PC-9 (cell line): Measurements from ENCODE around the gene ATOH8. TPM values are rescaled to one million over a fixed set of nuclear protein-coding genes. Genes with fewer than 3 reads are reported as not detected.

Source experiments
- BruUV-seq: library from RNA; stranded (reverse); fragments of 400-500 nt; replicated peaks from 2 replicates; lab custom pipeline; 2021; lab: Mats Ljungman, UMichigan
- CTCF ChIA-PET: fragments of 300-600 bp; sonication (Branson Sonifier 250); formaldehyde crosslinking; loops from one replicate; lab custom pipeline; 2022; ENCODE audit warnings: antibody characterized with exemption; lab: Charles Lee
- POLR2A ChIA-PET: fragments of 300-600 bp; sonication (Branson Sonifier 250); formaldehyde crosslinking; loops from one replicate; lab custom pipeline; 2022; ENCODE audit warnings: antibody characterized with exemption; ENCODE audit not compliant: unreplicated experiment; lab: Charles Lee
- DNase-seq, 2 experiments: peaks; one replicate each; pipeline versions ENCODE4 v3.0.0 to v3.0.0-alpha.2; 2015 to 2022; ENCODE audit warnings: mixed read lengths in 1 of 2
- H2AFZ ChIP-seq: fragments of 200-600 bp; sonication (generic); 2 replicates; pipeline ENCODE4 v1.8.1; 2017; ENCODE audit warnings: antibody characterized with exemption
- H3F3A ChIP-seq: fragments of 200-600 bp; sonication (generic); 2 replicates; pipeline ENCODE4 v1.8.1; 2017; ENCODE audit warnings: antibody characterized with exemption, mild to moderate bottlenecking, low read depth; ENCODE audit not compliant: insufficient read depth
- H3K27ac ChIP-seq: fragments of 200-600 bp; sonication (generic); 2 replicates; pipeline ENCODE4 v1.6.1; 2016; ENCODE audit warnings: mixed run types
- H3K27me3 ChIP-seq: fragments of 200-600 bp; sonication (generic); 2 replicates; pipeline ENCODE4 v1.6.1; 2016; ENCODE audit warnings: low read depth, mixed run types; ENCODE audit not compliant: insufficient read depth
- H3K36me3 ChIP-seq: fragments of 200-600 bp; sonication (generic); 2 replicates; pipeline ENCODE4 v1.6.1; 2016; ENCODE audit warnings: low read depth, mixed run types
- H3K4me1 ChIP-seq: fragments of 200-600 bp; sonication (generic); replicated peaks from 2 replicates; pipeline ENCODE4 v1.6.1; 2016; ENCODE audit warnings: mixed run types; ENCODE audit not compliant: insufficient read depth
- H3K4me2 ChIP-seq: fragments of 200-600 bp; sonication (generic); 2 replicates; pipeline ENCODE4 v1.6.1; 2017; ENCODE audit warnings: mixed run types
- H3K4me3 ChIP-seq: fragments of 200-600 bp; sonication (generic); 2 replicates; pipeline ENCODE4 v1.6.1; 2016; ENCODE audit warnings: mixed run types
- H3K79me2 ChIP-seq: fragments of 200-600 bp; sonication (generic); 2 replicates; pipeline ENCODE4 v1.6.1; 2017; ENCODE audit warnings: low read depth, mixed run types
- H3K9me2 ChIP-seq: fragments of 200-600 bp; sonication (generic); 2 replicates; pipeline ENCODE4 v1.8.1; 2017; ENCODE audit warnings: mild to moderate bottlenecking; ENCODE audit not compliant: insufficient read depth
- H3K9me3 ChIP-seq: fragments of 200-600 bp; sonication (generic); 2 replicates; pipeline ENCODE4 v1.8.1; 2016; ENCODE audit warnings: low read depth; ENCODE audit not compliant: insufficient read depth
- H4K20me1 ChIP-seq: fragments of 200-600 bp; sonication (generic); 2 replicates; pipeline ENCODE4 v1.8.1; 2017; ENCODE audit not compliant: insufficient read depth
- EZH2 ChIP-seq: fragments of 200-600 bp; sonication (generic); IDR thresholded peaks from 2 replicates; pipeline ENCODE4 v1.8.0; 2017; ENCODE audit warnings: antibody characterized with exemption, low read depth
- intact Hi-C: fragments of 100-400 bp; cut with micrococcal nuclease; formaldehyde crosslinking; loops from one replicate; pipeline ENCODE4 v1.10.0; 2022; ENCODE audit not compliant: unreplicated experiment
- total RNA-seq: library from RNA; stranded (reverse); gene quantifications from 2 replicates; pipeline ENCODE4 v1.2.3, GENCODE V29; 2021
- TF ChIP-seq, protein P1 (sequence below): fragments of 200-600 bp; sonication (generic); conservative IDR thresholded peaks from 2 replicates; pipeline ENCODE4 v1.6.1; 2017; ENCODE audit warnings: mixed run types, antibody characterized with exemption, mild to moderate bottlenecking, moderate library complexity

Gene ATOH8
- total RNA-seq, 1 experiment from 2014 or later: not detected

DNA sequence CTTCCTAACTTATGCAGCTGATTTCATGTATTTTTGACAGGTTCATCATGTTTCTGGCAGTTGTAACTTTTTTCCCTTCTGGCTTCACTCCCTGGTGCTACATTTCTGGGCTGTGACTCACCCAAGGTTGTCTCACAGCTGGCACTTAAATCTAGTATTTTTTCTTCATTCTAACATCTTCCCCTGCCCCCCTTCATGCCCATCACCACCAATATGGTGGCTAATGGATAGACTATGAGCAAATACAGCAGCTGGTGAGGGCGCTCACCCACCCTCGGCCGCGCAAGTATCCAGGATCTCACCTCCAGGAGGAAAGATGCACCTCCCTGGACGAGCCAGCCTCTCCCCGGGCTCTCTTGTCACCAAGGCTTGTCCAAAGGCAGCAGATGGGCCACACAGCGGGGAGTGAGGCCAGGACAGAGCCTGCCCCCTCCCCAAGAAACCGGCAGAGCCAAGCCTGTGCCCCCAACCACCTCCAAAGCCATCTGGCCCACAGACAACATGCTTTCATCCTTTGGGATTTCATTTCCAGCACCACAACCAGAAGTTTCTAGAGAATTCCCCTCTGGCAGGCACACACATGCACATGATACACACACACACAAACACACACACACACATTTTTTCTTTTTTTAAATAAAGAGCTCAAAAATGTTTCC lies 39.1 kb downstream of the ATOH8 start:
- Histone ChIP-seq H3K4me3 (no peak overlapping the region), H3K27ac (no peak overlapping the region), H3K9me2 (no peaks in the 10 kb centered on the region), H3K9me3 (no peaks in the 10 kb centered on the region), H3K79me2 (no peaks in the 10 kb centered on the region), H3K4me1 (0 out of 2 replicates have a peak, but pooled peaks cover 4% of the 10 kb centered on the region), H3K4me2 (no peak overlapping the region), H3K36me3 (no peaks in the 10 kb centered on the region), H4K20me1 (no peaks in the 10 kb centered on the region), H3K27me3 (no peaks in the 10 kb centered on the region; the same call in 1 of the 2 replicates), H3F3A (no peaks in the 10 kb centered on the region), H2AFZ (no peak overlapping the region)
- no peak for TF ChIP-seq EZH2
- TF ChIP-seq, protein P1, sequence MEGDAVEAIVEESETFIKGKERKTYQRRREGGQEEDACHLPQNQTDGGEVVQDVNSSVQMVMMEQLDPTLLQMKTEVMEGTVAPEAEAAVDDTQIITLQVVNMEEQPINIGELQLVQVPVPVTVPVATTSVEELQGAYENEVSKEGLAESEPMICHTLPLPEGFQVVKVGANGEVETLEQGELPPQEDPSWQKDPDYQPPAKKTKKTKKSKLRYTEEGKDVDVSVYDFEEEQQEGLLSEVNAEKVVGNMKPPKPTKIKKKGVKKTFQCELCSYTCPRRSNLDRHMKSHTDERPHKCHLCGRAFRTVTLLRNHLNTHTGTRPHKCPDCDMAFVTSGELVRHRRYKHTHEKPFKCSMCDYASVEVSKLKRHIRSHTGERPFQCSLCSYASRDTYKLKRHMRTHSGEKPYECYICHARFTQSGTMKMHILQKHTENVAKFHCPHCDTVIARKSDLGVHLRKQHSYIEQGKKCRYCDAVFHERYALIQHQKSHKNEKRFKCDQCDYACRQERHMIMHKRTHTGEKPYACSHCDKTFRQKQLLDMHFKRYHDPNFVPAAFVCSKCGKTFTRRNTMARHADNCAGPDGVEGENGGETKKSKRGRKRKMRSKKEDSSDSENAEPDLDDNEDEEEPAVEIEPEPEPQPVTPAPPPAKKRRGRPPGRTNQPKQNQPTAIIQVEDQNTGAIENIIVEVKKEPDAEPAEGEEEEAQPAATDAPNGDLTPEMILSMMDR: no peak
- POLR2A ChIA-PET: no interaction called here
- no TSS peak for BruUV-seq
- peak; percentile 23 to 52 for DNase-seq
- CTCF ChIA-PET: no interaction called here
- intact Hi-C loops: no loop called here

DNA sequence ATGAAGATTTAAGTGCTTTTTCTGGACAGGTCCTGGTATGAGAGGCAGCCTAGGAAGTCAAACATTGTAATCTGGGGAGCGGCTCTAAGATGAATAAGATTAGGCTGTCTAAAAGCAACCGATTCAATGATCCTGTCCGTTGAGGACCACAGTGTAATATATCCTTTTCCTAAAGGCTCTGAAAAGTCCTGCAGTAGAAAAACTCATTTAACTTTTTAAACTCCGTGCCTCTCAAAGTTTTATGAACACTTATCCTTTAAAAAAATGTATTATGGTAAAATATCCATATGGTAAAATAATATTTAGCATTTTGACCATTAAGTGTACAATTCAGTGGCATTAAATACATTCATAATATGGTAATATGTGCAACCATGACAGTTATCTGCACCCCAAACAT lies 39.8 kb downstream of the ATOH8 start:
- no peak overlapping the region for H3K4me3 ChIP-seq
- BruUV-seq: no TSS peak
- H3K9me2 ChIP-seq: no peaks in the 10 kb centered on the region
- ChIA-PET CTCF (no interaction called here), POLR2A (no interaction called here)
- H3K79me2 ChIP-seq: no peaks in the 10 kb centered on the region
- intact Hi-C loops: no loop called here
- no peak for DNase-seq
- no peak overlapping the region for H2AFZ ChIP-seq
- H4K20me1 ChIP-seq: no peaks in the 10 kb centered on the region; the same call in 1 of the 2 replicates
- no peaks in the 10 kb centered on the region; the same call in 1 of the 2 replicates for H3K27me3 ChIP-seq
- H3K9me3 ChIP-seq: no peaks in the 10 kb centered on the region
- no peak overlapping the region for H3K27ac ChIP-seq
- 0 out of 2 replicates have a peak, but pooled peaks cover 4% of the 10 kb centered on the region for H3K4me1 ChIP-seq
- no peaks in the 10 kb centered on the region for H3F3A ChIP-seq
- H3K36me3 ChIP-seq: no peaks in the 10 kb centered on the region
- H3K4me2 ChIP-seq: no peak overlapping the region
- TF ChIP-seq, protein P1: no peak
- no peak for TF ChIP-seq EZH2

DNA sequence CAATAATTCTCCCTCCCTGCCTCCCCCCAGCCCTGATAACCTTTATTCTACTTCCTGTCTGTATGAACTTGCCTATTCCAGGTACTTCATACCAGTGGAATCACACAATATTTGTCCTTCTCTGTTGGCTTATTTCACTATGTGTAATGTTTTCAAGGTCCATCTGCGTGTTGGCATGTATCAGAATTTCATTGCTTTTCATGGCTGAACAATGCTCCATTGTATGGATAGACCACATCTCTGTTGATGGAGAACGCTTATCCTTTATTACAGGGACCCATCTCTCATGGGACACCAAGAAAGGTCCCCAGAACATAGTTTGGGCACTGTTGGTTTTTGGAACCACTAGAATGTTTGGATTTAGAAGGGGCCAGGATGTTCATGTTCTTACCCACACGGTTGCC lies 40.2 kb downstream of the ATOH8 start:
- Histone ChIP-seq H3K36me3 (no peaks in the 10 kb centered on the region), H3K27ac (no peak overlapping the region), H3K4me3 (no peak overlapping the region), H4K20me1 (no peaks in the 10 kb centered on the region; the same call in 1 of the 2 replicates), H3F3A (no peaks in the 10 kb centered on the region), H3K9me3 (no peaks in the 10 kb centered on the region), H3K79me2 (no peaks in the 10 kb centered on the region), H3K27me3 (no peaks in the 10 kb centered on the region; the same call in 1 of the 2 replicates), H3K4me2 (no peak overlapping the region), H3K4me1 (peaks cover 4% of the 10 kb centered on the region; the same call in 1 of the 2 replicates), H3K9me2 (no peaks in the 10 kb centered on the region), H2AFZ (no peak overlapping the region)
- intact Hi-C loops: no loop called here
- CTCF ChIA-PET: no interaction called here
- POLR2A ChIA-PET: no interaction called here
- no peak for DNase-seq
- TF ChIP-seq EZH2: no peak
- TF ChIP-seq, protein P1: no peak
- BruUV-seq: no TSS peak
